Fibroblast of villous mesenchyme (primary cell): ENCODE results near the gene TNFAIP6. TPM values are rescaled to one million over a fixed set of nuclear protein-coding genes. Genes with fewer than 3 reads are reported as not detected.
A peak's percentile ranks its signal among the peaks of the same experiment; 100 is the strongest.
"Not testable (repeated sequence)": the region's sequence is repeated elsewhere in the genome, so short reads cannot be mapped to it uniquely, and the experiment has no call there.

ENCODE experiments used
- DNase-seq: peaks from one replicate; pipeline ENCODE4 v3.0.0-alpha.2; 2010; ENCODE audit warnings: low read depth
- H3K4me3 ChIP-seq: 2 replicates; pipeline ENCODE4 v1.5.1; 2011; ENCODE audit warnings: low read depth, mild to moderate bottlenecking, low read length
- CTCF ChIP-seq: IDR thresholded peaks from 2 replicates; pipeline ENCODE4 v1.5.1; 2012; ENCODE audit warnings: low read depth, mild to moderate bottlenecking, low read length; ENCODE audit not compliant: insufficient read depth
- total RNA-seq: library from RNA; depleted of rRNA; stranded (reverse); fragments of >200 nt; gene quantifications from 2 replicates; pipeline ENCODE4 v1.2.3, GENCODE V29; 2012

Gene TNFAIP6
- total RNA-seq, 1 donor, result 14.2 TPM

- no peak for TF ChIP-seq CTCF
- H3K4me3 ChIP-seq, result no peak overlapping the region
- DNase-seq, result peak; percentile 90
Measured at GRCh38 chr2:151334082-151334815, 23.1 kb upstream of the TNFAIP6 start.

GRCh38 chr2:151336863-151337371 is 20.5 kb upstream of the TNFAIP6 start:
- H3K4me3 ChIP-seq, result no peak overlapping the region
- no peak for DNase-seq
- no peak for TF ChIP-seq CTCF

GRCh38 chr2:151337643-151338042 is 19.7 kb upstream of the TNFAIP6 start:
- peak; percentile 32 for DNase-seq

GRCh38 chr2:151338115-151338514 is 19.3 kb upstream of the TNFAIP6 start:
- DNase-seq, result no peak
- no peak overlapping the region for H3K4me3 ChIP-seq

More at GRCh38 chr2:151337643-151338042, 19.7 kb upstream of the TNFAIP6 start:
- no peak for TF ChIP-seq CTCF
- no peak overlapping the region for H3K4me3 ChIP-seq

GRCh38 chr2:151343073-151343472 is 14.3 kb upstream of the TNFAIP6 start:
- no peak for TF ChIP-seq CTCF
- no peak overlapping the region for H3K4me3 ChIP-seq
- DNase-seq, result no peak

More at GRCh38 chr2:151338115-151338514, 19.3 kb upstream of the TNFAIP6 start:
- TF ChIP-seq CTCF, result no peak

- H3K4me3 ChIP-seq, DNase-seq: not testable (repeated sequence)
Measured at GRCh38 chr2:151344191-151344590, 13.2 kb upstream of the TNFAIP6 start.

GRCh38 chr2:151344906-151345305 is 12.5 kb upstream of the TNFAIP6 start:
- no peak for TF ChIP-seq CTCF
- DNase-seq, result no peak

More at GRCh38 chr2:151344906-151345305, 12.5 kb upstream of the TNFAIP6 start:
- H3K4me3 ChIP-seq, result no peak overlapping the region
